ENCODE data around the gene ONECUT1. TPM values are rescaled to one million over a fixed set of nuclear protein-coding genes. Genes with fewer than 3 reads are reported as not detected.

ONECUT1 gene
- not detected in 2 replicates for total RNA-seq

GRCh38 chr15:52790169-52790708 lies at the start of gene ONECUT1:
Gene ONECUT1, minus strand, starts transcription at chr15:52790336. Its CDS starts 452 bp downstream, at chr15:52789884.

Other genes with a start within 250 kb of the ONECUT1 start
- 59.0 and 76.4 TPM in 2 replicates for gene ARPP19, start 221.3 kb downstream of the ONECUT1 start, total RNA-seq
- gene ATOSA, start 110.9 kb downstream of the ONECUT1 start, total RNA-seq: 7.5 and 16.9 TPM in 2 replicates